Measurements from ENCODE around the gene PIGBOS1. TPM values are rescaled to one million over a fixed set of nuclear protein-coding genes. Genes with fewer than 3 reads are reported as not detected.
"Not testable (repeated sequence)": the region's sequence is repeated elsewhere in the genome, so short reads cannot be mapped to it uniquely, and the experiment has no call there.

PIGBOS1 gene
- total and polyA plus RNA-seq, 4 donors: 6.7 to 17.0 (median 14.9) TPM

- DNase-seq (ENCODE audit: low read depth in 4 of 6, low spot score in 6 of 6): no peak
- WGBS (ENCODE audit: insufficient coverage): no CpG with 5 or more reads among the region's 2 CpGs
- no peak overlapping the region for H3K27ac ChIP-seq (ENCODE audit: low read depth, low read length)
- H3K9me3 ChIP-seq (ENCODE audit: control insufficient read depth, insufficient read depth, low read length): no peaks in the 10 kb centered on the region
- H3K27me3 ChIP-seq (ENCODE audit: control insufficient read depth, insufficient read depth, low read length): no peaks in the 10 kb centered on the region
- no peak overlapping the region for H3K4me3 ChIP-seq (ENCODE audit: low read depth, low read length)
- H3K36me3 ChIP-seq (ENCODE audit: control insufficient read depth, insufficient read depth, low read length): no peaks in the 10 kb centered on the region
- peaks cover 8% of the 10 kb centered on the region for H3K4me1 ChIP-seq (ENCODE audit: control insufficient read depth, insufficient read depth, low read length)
Measured at GRCh38 chr15:55320238-55320550, 1.3 kb upstream of the PIGBOS1 start.

DNA sequence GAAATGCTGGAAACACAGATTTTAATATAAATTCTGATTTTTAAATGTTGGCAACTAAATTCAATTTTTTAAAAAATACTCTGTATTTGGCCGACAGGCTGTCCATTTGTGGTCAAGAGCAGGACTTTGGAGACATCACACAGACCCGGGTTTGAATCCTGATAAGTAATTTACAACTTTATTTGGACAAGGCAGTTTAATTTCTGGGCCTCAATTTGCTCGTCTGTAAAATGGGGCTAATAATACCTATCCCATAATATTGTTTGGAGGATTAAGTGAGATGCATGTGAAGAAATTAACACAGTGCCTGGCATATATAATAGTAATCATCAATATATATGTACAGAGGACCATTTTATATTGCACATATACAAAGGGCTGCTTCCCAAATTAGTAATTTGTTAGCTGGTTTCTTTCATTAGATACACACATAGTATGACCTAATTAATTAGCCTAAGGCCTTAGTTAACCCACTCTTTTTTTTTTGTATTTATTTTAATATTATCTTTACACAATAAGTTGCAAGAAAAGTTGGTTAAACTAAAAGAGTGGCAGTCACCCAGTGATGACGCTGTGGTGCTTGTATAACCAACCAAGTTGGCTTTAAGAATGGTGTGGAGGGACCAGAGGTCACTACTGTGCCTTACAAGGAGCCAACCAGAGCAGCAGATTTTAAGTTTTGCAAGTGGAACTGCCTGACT lies 764 bp upstream of the PIGBOS1 start:
- Histone ChIP-seq H3K27ac (ENCODE audit: low read depth, low read length) (peak overlapping the region; percentile 84), H3K4me1 (ENCODE audit: control insufficient read depth, insufficient read depth, low read length) (peaks cover 8% of the 10 kb centered on the region), H3K9me3 (ENCODE audit: control insufficient read depth, insufficient read depth, low read length) (no peaks in the 10 kb centered on the region), H3K4me3 (ENCODE audit: low read depth, low read length) (peak overlapping the region; percentile 97), H3K36me3 (ENCODE audit: control insufficient read depth, insufficient read depth, low read length) (no peaks in the 10 kb centered on the region), H3K27me3 (ENCODE audit: control insufficient read depth, insufficient read depth, low read length) (no peaks in the 10 kb centered on the region)
- no peak for DNase-seq (ENCODE audit: low read depth in 4 of 6, low spot score in 6 of 6)
- WGBS (ENCODE audit: insufficient coverage): 88% methylated on average over 1 of the region's 4 CpGs

DNA sequence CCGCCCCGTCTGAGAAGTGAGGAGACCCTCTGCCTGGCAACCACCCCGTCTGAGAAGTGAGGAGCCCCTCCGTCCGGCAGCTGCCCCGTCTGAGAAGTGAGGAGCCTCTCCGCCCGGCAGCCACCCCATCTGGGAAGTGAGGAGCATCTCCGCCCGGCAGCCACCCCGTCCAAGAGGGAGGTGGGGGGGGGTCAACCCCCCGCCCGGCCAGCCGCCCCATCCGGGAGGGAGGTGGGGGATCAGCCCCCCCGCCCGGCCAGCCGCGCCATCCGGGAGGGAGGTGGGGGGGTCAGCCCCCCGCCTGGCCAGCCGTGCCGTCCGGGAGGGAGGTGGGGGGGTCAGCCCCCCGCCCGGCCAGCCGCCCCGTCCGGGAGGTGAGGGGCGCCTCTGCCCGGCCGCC lies 16.1 kb downstream of the PIGBOS1 start:
- WGBS (ENCODE audit: insufficient coverage): no CpG with 5 or more reads among the region's 32 CpGs
- H3K36me3 ChIP-seq (ENCODE audit: control insufficient read depth, insufficient read depth, low read length); H3K4me1 ChIP-seq (ENCODE audit: control insufficient read depth, insufficient read depth, low read length); H3K4me3 ChIP-seq (ENCODE audit: low read depth, low read length); H3K27ac ChIP-seq (ENCODE audit: low read depth, low read length); DNase-seq (ENCODE audit: low read depth in 4 of 6, low spot score in 6 of 6); H3K9me3 ChIP-seq (ENCODE audit: control insufficient read depth, insufficient read depth, low read length); H3K27me3 ChIP-seq (ENCODE audit: control insufficient read depth, insufficient read depth, low read length): not testable (repeated sequence)

- no peak overlapping the region for H3K27ac ChIP-seq (ENCODE audit: low read depth, low read length)
- no peaks in the 10 kb centered on the region for H3K9me3 ChIP-seq (ENCODE audit: control insufficient read depth, insufficient read depth, low read length)
- no peak for DNase-seq (ENCODE audit: low read depth in 4 of 6, low spot score in 6 of 6)
- no peaks in the 10 kb centered on the region for H3K27me3 ChIP-seq (ENCODE audit: control insufficient read depth, insufficient read depth, low read length)
- H3K36me3 ChIP-seq (ENCODE audit: control insufficient read depth, insufficient read depth, low read length): no peaks in the 10 kb centered on the region
- no peak overlapping the region for H3K4me3 ChIP-seq (ENCODE audit: low read depth, low read length)
- H3K4me1 ChIP-seq (ENCODE audit: control insufficient read depth, insufficient read depth, low read length): no peaks in the 10 kb centered on the region
Measured at GRCh38 chr15:55297315-55297714, 21.6 kb downstream of the PIGBOS1 start.

DNA sequence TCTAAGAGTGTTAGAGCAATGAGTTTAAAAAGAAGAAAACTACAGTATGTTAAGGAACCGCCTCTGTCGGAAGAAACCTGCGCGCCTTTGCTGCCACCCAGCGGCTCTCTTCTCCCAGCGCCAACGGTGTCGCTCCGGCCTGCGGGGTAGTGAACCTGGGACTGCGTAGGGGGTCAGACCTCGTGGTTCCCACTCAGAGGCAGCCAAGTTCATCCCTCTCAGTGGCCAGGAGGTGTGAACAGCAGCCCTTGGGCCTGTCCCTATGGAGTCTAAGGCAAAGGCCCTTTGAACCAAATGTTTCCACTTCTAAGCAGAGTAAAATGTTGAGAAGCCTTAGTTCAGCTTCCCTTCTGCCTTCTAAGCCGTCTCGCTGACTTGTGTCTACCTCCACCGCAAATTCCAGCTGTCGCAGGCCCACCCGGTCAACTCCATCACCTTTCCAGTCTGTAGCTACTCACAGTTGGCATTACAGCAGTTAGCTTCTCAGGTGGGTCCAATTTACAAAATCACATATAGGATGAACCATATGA lies 28.3 kb downstream of the PIGBOS1 start:
- H3K27ac ChIP-seq (ENCODE audit: low read depth, low read length): peak overlapping the region; percentile 70
- no peaks in the 10 kb centered on the region for H3K36me3 ChIP-seq (ENCODE audit: control insufficient read depth, insufficient read depth, low read length)
- no peaks in the 10 kb centered on the region for H3K27me3 ChIP-seq (ENCODE audit: control insufficient read depth, insufficient read depth, low read length)
- no peaks in the 10 kb centered on the region for H3K9me3 ChIP-seq (ENCODE audit: control insufficient read depth, insufficient read depth, low read length)
- WGBS (ENCODE audit: insufficient coverage): 25% methylated on average over 17 of the region's 17 CpGs
- DNase-seq (ENCODE audit: low read depth in 4 of 6, low spot score in 6 of 6): peak; percentile 59 to 93 (median 64)
- H3K4me1 ChIP-seq (ENCODE audit: control insufficient read depth, insufficient read depth, low read length): peaks cover 11% of the 10 kb centered on the region
- H3K4me3 ChIP-seq (ENCODE audit: low read depth, low read length): peak overlapping the region; percentile 77

- peak in 3 of 6 donors; percentile 17 to 65 (median 27) for DNase-seq (ENCODE audit: low read depth in 4 of 6, low spot score in 6 of 6)
- peak within 1 kb of the TSS; percentile 70 for H3K27ac ChIP-seq (ENCODE audit: low read depth, low read length)
- peaks cover 11% of the 10 kb centered on the region for H3K4me1 ChIP-seq (ENCODE audit: control insufficient read depth, insufficient read depth, low read length)
- no peaks in the 10 kb centered on the region for H3K9me3 ChIP-seq (ENCODE audit: control insufficient read depth, insufficient read depth, low read length)
- H3K27me3 ChIP-seq (ENCODE audit: control insufficient read depth, insufficient read depth, low read length): no peaks in the 10 kb centered on the region
- under 1% methylated on average over 59 of the region's 69 CpGs for WGBS (ENCODE audit: insufficient coverage)
- peak within 1 kb of the TSS; percentile 77 for H3K4me3 ChIP-seq (ENCODE audit: low read depth, low read length)
- H3K36me3 ChIP-seq (ENCODE audit: control insufficient read depth, insufficient read depth, low read length): no peaks in the 10 kb centered on the region
Measured at GRCh38 chr15:55289746-55290527, 29.0 kb downstream of the PIGBOS1 start, which contains the start of gene RAB27A. Gene RAB27A, minus strand, starts transcription at chr15:55289813. Its CDS starts 54,879 bp downstream, at chr15:55234934.

- Histone ChIP-seq H3K27ac (ENCODE audit: low read depth, low read length) (no peak overlapping the region), H3K9me3 (ENCODE audit: control insufficient read depth, insufficient read depth, low read length) (no peaks in the 10 kb centered on the region), H3K4me1 (ENCODE audit: control insufficient read depth, insufficient read depth, low read length) (peaks cover 11% of the 10 kb centered on the region), H3K27me3 (ENCODE audit: control insufficient read depth, insufficient read depth, low read length) (no peaks in the 10 kb centered on the region), H3K4me3 (ENCODE audit: low read depth, low read length) (peak overlapping the region; percentile 77), H3K36me3 (ENCODE audit: control insufficient read depth, insufficient read depth, low read length) (no peaks in the 10 kb centered on the region)
- peak in 2 of 6 donors; percentile 22 to 23 for DNase-seq (ENCODE audit: low read depth in 4 of 6, low spot score in 6 of 6)
- 6% methylated on average over 32 of the region's 37 CpGs for WGBS (ENCODE audit: insufficient coverage)
Measured at GRCh38 chr15:55289011-55289745, 29.7 kb downstream of the PIGBOS1 start.

GRCh38 chr15:55288006-55288717 lies 30.8 kb downstream of the PIGBOS1 start:
- 90% methylated on average over 2 of the region's 8 CpGs for WGBS (ENCODE audit: insufficient coverage)

More at GRCh38 chr15:55288006-55288717, 30.8 kb downstream of the PIGBOS1 start:
- H3K27ac ChIP-seq (ENCODE audit: low read depth, low read length): no peak overlapping the region
- H3K36me3 ChIP-seq (ENCODE audit: control insufficient read depth, insufficient read depth, low read length): no peaks in the 10 kb centered on the region
- no peak for DNase-seq (ENCODE audit: low read depth in 4 of 6, low spot score in 6 of 6)
- H3K4me1 ChIP-seq (ENCODE audit: control insufficient read depth, insufficient read depth, low read length): peaks cover 11% of the 10 kb centered on the region
- no peaks in the 10 kb centered on the region for H3K27me3 ChIP-seq (ENCODE audit: control insufficient read depth, insufficient read depth, low read length)
- no peaks in the 10 kb centered on the region for H3K9me3 ChIP-seq (ENCODE audit: control insufficient read depth, insufficient read depth, low read length)
- H3K4me3 ChIP-seq (ENCODE audit: low read depth, low read length): no peak overlapping the region

All from spinal cord (tissue), 10 donors.